GM10248 (cell line): ENCODE results near the gene BAIAP2L1.

Experiments
- CTCF ChIA-PET: fragments of 300-600 bp; sonication (Branson Sonifier 250); formaldehyde crosslinking; extraction: SDS; loops from one replicate; lab custom pipeline; 2021; ENCODE audit warnings: antibody characterized with exemption; lab: Yijun Ruan, JAX
- POLR2A ChIA-PET: fragments of 350-650 bp; sonication (Branson Sonifier 250); formaldehyde crosslinking; extraction: SDS; loops from one replicate; lab custom pipeline; 2020; ENCODE audit warnings: antibody characterized with exemption; lab: Yijun Ruan, JAX
- DNase-seq: peaks from one replicate; pipeline ENCODE4 v3.0.0; 2012; ENCODE audit errors: extremely low spot score
- TF ChIP-seq, protein P1 (sequence below): IDR thresholded peaks from 2 replicates; pipeline ENCODE4 v1.5.1; 2012; ENCODE audit warnings: mild to moderate bottlenecking, low read depth; ENCODE audit errors: extremely low read depth, missing control alignments, control extremely low read depth

The BAIAP2L1 gene

DNA sequence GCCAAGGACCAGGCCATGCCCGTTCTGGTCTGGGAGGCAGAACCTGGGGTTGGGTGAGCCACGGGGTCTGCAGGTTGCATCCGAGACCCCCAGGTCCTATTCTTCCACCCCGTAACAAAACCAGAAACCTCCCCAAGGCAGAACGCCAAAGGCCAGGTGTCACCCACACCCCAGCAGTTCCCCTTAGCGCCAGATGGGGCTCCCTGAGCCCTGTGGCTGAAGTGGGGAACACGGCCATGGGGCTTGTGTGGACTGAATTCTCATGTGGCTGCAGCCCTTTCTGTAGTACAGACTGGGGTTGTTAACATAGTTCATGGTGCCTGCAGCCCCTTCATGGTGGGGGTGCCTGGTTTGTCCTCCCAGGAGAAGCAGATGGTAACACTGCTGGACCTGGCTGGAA lies 109.2 kb downstream of the BAIAP2L1 start:
- ChIA-PET POLR2A (no interaction called here), CTCF (interaction anchor here (1.1 to 1.3 kb wide), 2 partner anchors 109 to 110 kb away, joined by 3 read pairs; partner anchors contain the start of gene BAIAP2L1)

DNA sequence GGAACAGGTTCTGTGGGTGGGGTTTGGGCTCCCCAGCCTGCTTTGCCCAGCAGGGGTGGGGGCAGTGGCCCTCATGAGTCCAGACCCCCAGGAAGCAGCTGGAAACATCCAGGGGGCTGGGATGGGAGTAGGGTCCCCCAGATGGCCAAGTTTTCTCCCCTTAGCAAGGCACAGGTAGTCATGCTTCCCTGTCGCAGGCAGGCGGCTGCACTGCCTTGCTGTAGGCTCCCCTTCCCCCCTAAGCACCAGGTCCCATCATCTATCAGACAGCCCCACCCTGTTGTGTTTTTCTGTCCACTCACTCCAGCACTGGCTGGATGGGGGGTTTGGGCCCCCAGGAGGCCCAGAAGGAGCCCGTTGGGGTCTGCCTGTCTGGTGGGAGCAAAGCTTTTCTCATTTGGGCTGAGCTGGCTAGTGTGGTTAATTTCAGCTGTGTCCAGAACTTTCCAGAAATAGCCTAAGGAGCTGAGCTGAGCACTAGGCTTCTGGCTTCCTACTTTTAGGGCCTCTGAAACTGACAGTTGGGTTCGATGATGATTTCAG lies 111.5 kb downstream of the BAIAP2L1 start:
- TF ChIP-seq, protein P1, sequence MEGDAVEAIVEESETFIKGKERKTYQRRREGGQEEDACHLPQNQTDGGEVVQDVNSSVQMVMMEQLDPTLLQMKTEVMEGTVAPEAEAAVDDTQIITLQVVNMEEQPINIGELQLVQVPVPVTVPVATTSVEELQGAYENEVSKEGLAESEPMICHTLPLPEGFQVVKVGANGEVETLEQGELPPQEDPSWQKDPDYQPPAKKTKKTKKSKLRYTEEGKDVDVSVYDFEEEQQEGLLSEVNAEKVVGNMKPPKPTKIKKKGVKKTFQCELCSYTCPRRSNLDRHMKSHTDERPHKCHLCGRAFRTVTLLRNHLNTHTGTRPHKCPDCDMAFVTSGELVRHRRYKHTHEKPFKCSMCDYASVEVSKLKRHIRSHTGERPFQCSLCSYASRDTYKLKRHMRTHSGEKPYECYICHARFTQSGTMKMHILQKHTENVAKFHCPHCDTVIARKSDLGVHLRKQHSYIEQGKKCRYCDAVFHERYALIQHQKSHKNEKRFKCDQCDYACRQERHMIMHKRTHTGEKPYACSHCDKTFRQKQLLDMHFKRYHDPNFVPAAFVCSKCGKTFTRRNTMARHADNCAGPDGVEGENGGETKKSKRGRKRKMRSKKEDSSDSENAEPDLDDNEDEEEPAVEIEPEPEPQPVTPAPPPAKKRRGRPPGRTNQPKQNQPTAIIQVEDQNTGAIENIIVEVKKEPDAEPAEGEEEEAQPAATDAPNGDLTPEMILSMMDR = no peak
- DNase-seq = no peak
- ChIA-PET POLR2A (no interaction called here), CTCF (no interaction called here)

More for the DNA sequence above, 109.2 kb downstream of the BAIAP2L1 start:
- no peak for DNase-seq
- TF ChIP-seq, protein P1 = peak; percentile 24

DNA sequence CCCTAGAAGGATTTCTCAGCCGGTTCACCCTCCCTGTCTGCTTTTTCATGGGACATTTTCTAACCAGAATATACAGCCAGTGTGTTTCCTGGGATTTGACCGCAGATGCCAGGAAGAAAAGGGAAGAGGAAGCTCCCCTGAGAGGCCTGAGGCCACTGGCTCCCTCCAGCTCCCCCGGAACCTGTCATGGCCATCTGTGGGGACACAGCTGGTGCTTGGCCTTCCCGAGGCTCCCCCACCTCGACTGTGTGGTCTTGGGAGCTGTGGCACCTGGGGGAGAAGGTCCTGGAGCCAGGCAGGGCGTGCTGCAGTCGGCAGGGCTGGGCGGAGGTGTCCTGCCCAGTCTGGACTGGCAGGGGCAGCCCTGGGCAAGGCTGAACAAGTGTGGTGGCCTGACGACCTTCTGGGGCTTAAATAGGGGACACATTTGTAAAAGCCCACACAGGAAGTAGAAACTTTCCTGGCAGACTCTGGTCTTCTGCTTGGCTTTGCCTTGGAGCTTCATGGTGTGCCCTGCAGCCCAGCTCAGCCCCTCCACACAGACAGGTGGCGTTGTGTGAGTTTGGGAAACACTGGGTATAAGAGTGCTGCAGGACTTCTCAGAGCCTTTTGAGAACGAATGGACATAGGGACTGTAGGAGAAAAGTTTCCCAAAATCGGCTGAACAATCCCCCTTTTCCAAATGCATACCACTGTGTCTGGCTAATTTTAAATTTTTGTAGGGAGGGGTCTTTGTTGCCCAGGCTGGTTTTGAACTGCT lies 112.6 kb downstream of the BAIAP2L1 start:
- TF ChIP-seq, protein P1 = no peak
- ChIA-PET CTCF (interaction anchor here (0.7 to 1.2 kb wide), 3 partner anchors 13 to 114 kb away, joined by 3 to 5 read pairs (median 3); no protein-coding TSS in a partner anchor), POLR2A (no interaction called here)

DNA sequence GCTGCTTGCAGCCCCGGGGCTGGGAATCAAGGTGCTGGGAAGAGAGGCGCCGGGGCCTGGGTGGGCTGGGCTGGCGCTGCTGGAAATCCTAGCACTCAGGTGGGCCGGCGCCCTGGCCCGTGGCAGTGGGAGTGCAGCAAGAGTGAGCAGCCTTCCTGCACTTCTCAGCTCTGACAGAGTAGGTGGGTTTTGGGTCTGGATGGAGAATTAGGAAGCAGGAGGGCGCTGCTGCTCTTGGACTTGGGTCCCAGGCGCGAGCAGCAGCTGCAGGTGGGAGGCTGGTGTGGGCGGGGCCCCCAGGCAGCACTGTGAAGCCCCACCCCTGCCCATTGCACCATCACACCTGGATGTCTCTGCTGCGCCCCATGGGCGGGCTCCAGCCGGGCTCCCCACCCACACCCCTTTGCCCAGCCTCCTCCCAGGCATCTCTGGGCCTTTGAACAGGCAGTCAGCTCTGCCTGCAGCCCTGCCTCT lies 113.4 kb downstream of the BAIAP2L1 start:
- TF ChIP-seq, protein P1 = no peak
- DNase-seq = no peak
- ChIA-PET CTCF (interaction anchor here (1.1 to 1.2 kb wide), 2 partner anchors 14 to 114 kb away, joined by 3 to 5 read pairs; no protein-coding TSS in a partner anchor), POLR2A (no interaction called here)

More for the DNA sequence above, 112.6 kb downstream of the BAIAP2L1 start:
- DNase-seq = no peak

DNA sequence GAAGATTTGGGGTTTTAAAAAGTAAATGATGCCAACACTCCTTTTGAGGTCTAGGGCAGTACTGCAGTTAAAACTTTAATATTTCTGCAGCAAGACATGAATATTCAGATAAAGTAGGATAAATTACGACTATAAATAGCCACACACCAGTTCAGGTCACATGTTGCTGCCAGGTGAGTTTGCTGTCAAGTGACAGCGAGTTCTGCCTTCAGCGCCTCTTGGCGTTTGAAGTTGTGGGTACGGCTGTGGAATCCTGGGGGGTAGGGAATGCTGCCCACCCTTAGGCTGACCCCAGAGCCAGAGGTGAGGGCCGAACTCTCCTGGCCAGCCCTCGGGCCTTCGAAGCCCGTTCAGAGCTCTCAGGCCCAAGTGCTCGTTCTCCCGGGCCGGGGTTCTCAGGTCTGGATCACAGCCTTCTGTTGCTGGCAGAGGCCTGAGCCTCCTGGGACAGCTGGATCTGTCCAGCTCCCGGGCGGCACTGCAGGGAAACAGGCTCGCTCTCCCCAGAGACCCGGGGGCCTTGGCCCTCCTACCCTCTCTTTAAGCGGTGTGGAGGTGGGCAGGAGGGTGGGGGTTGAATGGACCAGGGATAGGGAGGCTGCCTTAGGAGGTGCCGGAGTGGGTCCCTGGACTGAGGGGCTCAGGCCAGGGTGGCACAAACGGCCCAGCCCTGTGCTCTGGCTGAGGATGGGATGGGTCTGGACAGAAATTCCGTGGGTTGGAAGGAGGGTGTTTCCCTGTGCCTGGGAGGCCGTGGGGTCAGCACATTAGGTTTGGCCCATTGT lies 114.0 kb downstream of the BAIAP2L1 start:
- ChIA-PET CTCF (interaction anchor here (1.2 kb wide), 2 partner anchors 12 to 115 kb away, joined by 3 to 5 read pairs; no protein-coding TSS in a partner anchor), POLR2A (interaction anchor here (0.6 kb wide), 1 partner anchor 14 kb away, joined by 4 read pairs; no protein-coding TSS in a partner anchor)
- no peak for DNase-seq
- TF ChIP-seq, protein P1 = no peak
